GM18519 (cell line): ENCODE results near the gene CNTRL.
"Not testable (repeated sequence)": the region's sequence is repeated elsewhere in the genome, so short reads cannot be mapped to it uniquely, and the experiment has no call there.

ENCODE experiments used
- ATAC-seq: cut with Tn5 transposase; IDR thresholded peaks from one replicate; pipeline ENCODE4 v1.9.1; 2021; ENCODE audit warnings: mild to moderate bottlenecking, moderate library complexity; ENCODE audit not compliant: unreplicated experiment, low FRiP score

CNTRL gene

GRCh38 chr9:121074370-121075250, at the start of gene CNTRL:
CNTRL (plus strand) TSS chr9:121074955; CDS start chr9:121088327, 13,372 bp downstream.
- ATAC-seq = peak; percentile 39

- ATAC-seq = no peak
These were observed 48.5 kb upstream of the CNTRL start for GRCh38 chr9:121026260-121026691.

GRCh38 chr9:121026768-121027167, 48.0 kb upstream of the CNTRL start:
- no peak for ATAC-seq

- not testable (repeated sequence) for ATAC-seq
These were observed 46.5 kb upstream of the CNTRL start for GRCh38 chr9:121028285-121028684.

- ATAC-seq = no peak
These were observed 45.3 kb upstream of the CNTRL start for GRCh38 chr9:121029469-121029868.

GRCh38 chr9:121034529-121034928, 40.2 kb upstream of the CNTRL start:
- ATAC-seq = no peak

- ATAC-seq = not testable (repeated sequence)
These were observed 39.0 kb upstream of the CNTRL start for GRCh38 chr9:121035717-121036116.

GRCh38 chr9:121038362-121038761, 36.4 kb upstream of the CNTRL start:
- no peak for ATAC-seq

GRCh38 chr9:121038804-121039203, 36.0 kb upstream of the CNTRL start:
- ATAC-seq = no peak

- ATAC-seq = no peak
These were observed 26.6 kb upstream of the CNTRL start for GRCh38 chr9:121048175-121048574.

- ATAC-seq = no peak
These were observed 26.1 kb upstream of the CNTRL start for GRCh38 chr9:121048618-121049017.

GRCh38 chr9:121050128-121050988, 24.4 kb upstream of the CNTRL start, which contains the start of gene C5:
C5 (minus strand) TSS chr9:121050275; CDS start chr9:121050246, 29 bp downstream.
- no peak for ATAC-seq

- ATAC-seq = no peak
These were observed 21.2 kb upstream of the CNTRL start for GRCh38 chr9:121053544-121053943.

- ATAC-seq = no peak
These were observed 19.1 kb upstream of the CNTRL start for GRCh38 chr9:121055642-121056143.

- no peak for ATAC-seq
These were observed 16.9 kb upstream of the CNTRL start for GRCh38 chr9:121057821-121058220.

GRCh38 chr9:121059513-121059912, 15.2 kb upstream of the CNTRL start:
- ATAC-seq = no peak

GRCh38 chr9:121059998-121060636, 14.6 kb upstream of the CNTRL start:
- no peak for ATAC-seq

GRCh38 chr9:121066850-121067249, 7.9 kb upstream of the CNTRL start:
- no peak for ATAC-seq

- ATAC-seq = no peak
These were observed 7.1 kb upstream of the CNTRL start for GRCh38 chr9:121067640-121068039.

GRCh38 chr9:121069396-121069795, 5.4 kb upstream of the CNTRL start:
- no peak for ATAC-seq

GRCh38 chr9:121071370-121071755, 3.4 kb upstream of the CNTRL start:
- ATAC-seq = no peak
